HEK293 (cell line): Measurements from ENCODE around the gene ABLIM3.

ENCODE experiments used
- CTCF ChIA-PET: fragments of 350-600 bp; formaldehyde crosslinking; extraction: SDS; loops from one replicate; lab custom pipeline; 2021; ENCODE audit warnings: antibody characterized with exemption; lab: Yijun Ruan, JAX
- POLR2A ChIA-PET: fragments of 300-600 bp; formaldehyde crosslinking; extraction: SDS; loops from one replicate; lab custom pipeline; 2020; ENCODE audit warnings: antibody characterized with exemption, inconsistent platforms; lab: Yijun Ruan, JAX
- H3K27ac ChIP-seq: fragments of 200-500 bp; sonication (Bioruptor generic); 2 replicates; pipeline ENCODE4 v1.5.1; 2014; ENCODE audit warnings: low read depth, low read length, control low read depth, inconsistent platforms; ENCODE audit errors: extremely low read depth
- H3K36me3 ChIP-seq, 2 experiments: fragments of 200-500 bp in 1 of 2; sonication (Bioruptor generic) in 1 of 2; 1 replicate in 1 of 2; 2 replicates in 1 of 2; pipeline ENCODE4 v1.5.1; 2014 to 2017; ENCODE audit warnings: inconsistent platforms in 2 of 2, low read length in 2 of 2; ENCODE audit not compliant: control insufficient read depth in 2 of 2, insufficient read depth in 1 of 2
- H3K4me1 ChIP-seq: fragments of 200-500 bp; sonication (Bioruptor generic); 2 replicates; pipeline ENCODE4 v1.5.1; 2014; ENCODE audit warnings: mild to moderate bottlenecking, low read length, inconsistent platforms; ENCODE audit not compliant: control insufficient read depth, insufficient read depth
- H3K4me3 ChIP-seq: 2 replicates; pipeline ENCODE4 v1.5.1; 2011; ENCODE audit warnings: low read depth, mild to moderate bottlenecking, control low read depth, low read length, moderate library complexity
- H3K9me3 ChIP-seq: fragments of 200-500 bp; sonication (Bioruptor generic); 2 replicates; pipeline ENCODE4 v1.5.1; 2014; ENCODE audit warnings: low read depth, low read length, inconsistent platforms; ENCODE audit not compliant: control insufficient read depth, insufficient read depth
- BCL11A ChIP-seq: fragments of 450-650 bp; formaldehyde crosslinking; IDR thresholded peaks from 2 replicates; pipeline ENCODE4 v1.5.1; 2016; ENCODE audit warnings: low read depth, missing biosample characterization, missing genetic modification characterization
- GLI2 ChIP-seq: fragments of 450-650 bp; formaldehyde crosslinking; IDR thresholded peaks from 2 replicates; pipeline ENCODE4; 2017; ENCODE audit warnings: missing biosample characterization, missing genetic modification characterization, low read depth, borderline replicate concordance
- MEIS1 ChIP-seq: sonication (generic); formaldehyde crosslinking; IDR thresholded peaks from 2 replicates; pipeline ENCODE4 v1.8.1; 2022; ENCODE audit warnings: missing genetic modification reagents, mild to moderate bottlenecking, borderline replicate concordance
- YY1 ChIP-seq: fragments of 450-650 bp; formaldehyde crosslinking; IDR thresholded peaks from 2 replicates; pipeline ENCODE4 v1.5.1; 2018; ENCODE audit warnings: missing biosample characterization, missing genetic modification characterization
- ZBTB26 ChIP-seq: fragments of 450-650 bp; formaldehyde crosslinking; optimal IDR thresholded peaks from 2 replicates; pipeline ENCODE3; 2016; ENCODE audit warnings: missing biosample characterization, mild to moderate bottlenecking, missing genetic modification characterization
- ZBTB44 ChIP-seq: fragments of 450-650 bp; IDR thresholded peaks from 2 replicates; pipeline ENCODE4 v1.5.1; 2018; ENCODE audit warnings: missing biosample characterization, mild to moderate bottlenecking, missing genetic modification characterization
- ZBTB48 ChIP-seq: fragments of 450-650 bp; formaldehyde crosslinking; IDR thresholded peaks from 2 replicates; pipeline ENCODE4 v1.5.1; 2016; ENCODE audit warnings: missing biosample characterization, missing genetic modification characterization
- ZNF16 ChIP-seq: fragments of 450-650 bp; formaldehyde crosslinking; IDR thresholded peaks from 2 replicates; pipeline ENCODE4 v1.5.1; 2016; ENCODE audit warnings: low read depth, missing biosample characterization, missing genetic modification characterization
- ZNF202 ChIP-seq: fragments of 450-650 bp; formaldehyde crosslinking; IDR thresholded peaks from 2 replicates; pipeline ENCODE4 v1.5.1; 2016; ENCODE audit warnings: missing biosample characterization, missing genetic modification characterization, borderline replicate concordance
- ZNF211 ChIP-seq: fragments of 450-650 bp; formaldehyde crosslinking; IDR thresholded peaks from 2 replicates; pipeline ENCODE4 v1.5.1; 2016; ENCODE audit warnings: low read depth, missing biosample characterization, missing genetic modification characterization
- ZNF311 ChIP-seq: fragments of 450-650 bp; formaldehyde crosslinking; IDR thresholded peaks from 2 replicates; pipeline ENCODE4 v1.5.1; 2017; ENCODE audit warnings: missing biosample characterization, missing genetic modification characterization, borderline replicate concordance
- ZNF324 ChIP-seq: fragments of 450-650 bp; formaldehyde crosslinking; IDR thresholded peaks from 2 replicates; pipeline ENCODE4 v1.5.1; 2016; ENCODE audit warnings: missing biosample characterization, missing genetic modification characterization
- ZNF335 ChIP-seq: fragments of 450-650 bp; formaldehyde crosslinking; conservative IDR thresholded peaks from 2 replicates; pipeline ENCODE4 v1.5.1; 2016; ENCODE audit warnings: missing biosample characterization, missing genetic modification characterization
- ZNF341 ChIP-seq: fragments of 450-650 bp; formaldehyde crosslinking; IDR thresholded peaks from 2 replicates; pipeline ENCODE4; 2016; ENCODE audit warnings: low read depth, missing biosample characterization, missing genetic modification characterization
- ZNF350 ChIP-seq: fragments of 450-650 bp; formaldehyde crosslinking; IDR thresholded peaks from 2 replicates; pipeline ENCODE4 v1.5.0; 2017; ENCODE audit warnings: missing biosample characterization, mild to moderate bottlenecking, missing genetic modification characterization
- ZNF354C ChIP-seq: fragments of 450-650 bp; formaldehyde crosslinking; IDR thresholded peaks from 2 replicates; pipeline ENCODE4 v1.5.1; 2016; ENCODE audit warnings: missing biosample characterization, missing genetic modification characterization, low read depth, borderline replicate concordance
- ZNF362 ChIP-seq: fragments of 450-650 bp; formaldehyde crosslinking; IDR thresholded peaks from 2 replicates; pipeline ENCODE4 v1.5.1; 2016; ENCODE audit warnings: missing biosample characterization, missing genetic modification characterization
- ZNF391 ChIP-seq: fragments of 450-650 bp; formaldehyde crosslinking; IDR thresholded peaks from 2 replicates; pipeline ENCODE4 v1.5.1; 2016; ENCODE audit warnings: low read depth, missing biosample characterization, missing genetic modification characterization, borderline replicate concordance
- ZNF398 ChIP-seq: fragments of 450-650 bp; formaldehyde crosslinking; IDR thresholded peaks from 2 replicates; pipeline ENCODE4 v1.5.1; 2017; ENCODE audit warnings: missing biosample characterization, missing genetic modification characterization
- ZNF513 ChIP-seq: fragments of 450-650 bp; IDR thresholded peaks from 2 replicates; pipeline ENCODE4 v1.5.1; 2018; ENCODE audit warnings: missing biosample characterization, missing genetic modification characterization
- ZNF585B ChIP-seq: fragments of 450-650 bp; formaldehyde crosslinking; IDR thresholded peaks from 2 replicates; pipeline ENCODE4 v1.5.1; 2016; ENCODE audit warnings: missing biosample characterization, missing genetic modification characterization
- ZNF621 ChIP-seq: fragments of 450-650 bp; formaldehyde crosslinking; IDR thresholded peaks from 2 replicates; pipeline ENCODE4 v1.5.1; 2017; ENCODE audit warnings: missing biosample characterization, missing genetic modification characterization
- ZNF626 ChIP-seq: fragments of 450-650 bp; sonication (Bioruptor Pico); formaldehyde crosslinking; IDR thresholded peaks from 2 replicates; pipeline ENCODE4 v1.5.1; 2018; ENCODE audit warnings: missing biosample characterization, missing genetic modification characterization, inconsistent platforms
- ZNF645 ChIP-seq: fragments of 450-650 bp; formaldehyde crosslinking; IDR thresholded peaks from 2 replicates; pipeline ENCODE4; 2016; ENCODE audit warnings: missing biosample characterization, missing genetic modification characterization
- ZNF658 ChIP-seq: fragments of 450-650 bp; formaldehyde crosslinking; IDR thresholded peaks from 2 replicates; pipeline ENCODE4; 2016; ENCODE audit warnings: missing biosample characterization, missing genetic modification characterization
- ZNF792 ChIP-seq: fragments of 450-650 bp; formaldehyde crosslinking; IDR thresholded peaks from 2 replicates; pipeline ENCODE4 v1.5.1; 2016; ENCODE audit warnings: missing biosample characterization, missing genetic modification characterization
- ZXDB ChIP-seq: fragments of 450-650 bp; formaldehyde crosslinking; IDR thresholded peaks from 2 replicates; pipeline ENCODE4 v1.5.1; 2016; ENCODE audit warnings: missing biosample characterization, missing genetic modification characterization

The ABLIM3 gene

GRCh38 chr5:149262315-149262714, 121.0 kb downstream of the ABLIM3 start:
- Histone ChIP-seq H3K36me3 (no peaks in the 10 kb centered on the region), H3K27ac (no peak overlapping the region), H3K9me3 (no peaks in the 10 kb centered on the region), H3K4me1 (no peaks in the 10 kb centered on the region), H3K4me3 (no peak overlapping the region)
- CTCF ChIA-PET: interaction anchor here (0.9 to 1.5 kb wide), 2 partner anchors 146 to 527 kb away, joined by 3 to 6 read pairs; no protein-coding TSS in a partner anchor
- TF ChIP-seq MEIS1 (no peak), ZNF658 (tag by site-specific recombination) (no peak), ZNF354C (tag by site-specific recombination) (no peak), ZNF16 (tag by site-specific recombination) (no peak), ZNF324 (tag by site-specific recombination) (no peak), ZNF398 (no peak), YY1 (tag by site-specific recombination) (no peak), ZNF513 (tag by site-specific recombination) (no peak), ZBTB48 (tag by site-specific recombination) (no peak), ZNF792 (tag by site-specific recombination) (no peak), ZNF585B (tag by site-specific recombination) (no peak), ZNF202 (tag by site-specific recombination) (no peak), ZNF362 (no peak), ZNF391 (tag by site-specific recombination) (no peak)
- POLR2A ChIA-PET: no interaction called here

- no peaks in the 10 kb centered on the region for H3K36me3 ChIP-seq
- TF ChIP-seq ZBTB26 (tag by site-specific recombination) (peak; percentile 39), BCL11A (tag by site-specific recombination) (no peak), ZNF626 (no peak), ZNF621 (tag by site-specific recombination) (no peak), ZNF311 (tag by site-specific recombination) (no peak), ZBTB44 (tag by site-specific recombination) (no peak), ZNF354C (tag by site-specific recombination) (no peak), ZNF341 (tag by site-specific recombination) (peak; percentile 83), ZNF335 (tag by site-specific recombination) (peak; percentile 43; the same call in 1 of the 2 replicates), GLI2 (tag by site-specific recombination) (no peak), ZNF645 (tag by site-specific recombination) (no peak), ZXDB (tag by site-specific recombination) (no peak), ZNF658 (tag by site-specific recombination) (no peak), ZNF211 (tag by site-specific recombination) (no peak), ZNF350 (tag by site-specific recombination) (no peak)
Observed at GRCh38 chr5:149264439-149265067, 123.3 kb downstream of the ABLIM3 start.

More at GRCh38 chr5:149264439-149265067, 123.3 kb downstream of the ABLIM3 start:
- H3K4me3 ChIP-seq: no peak overlapping the region
- no peak overlapping the region for H3K27ac ChIP-seq
- ChIA-PET POLR2A (no interaction called here), CTCF (interaction anchor here (0.8 to 2.8 kb wide), 26 partner anchors 10 to 534 kb away, joined by 3 to 14 read pairs (median 4); no protein-coding TSS in a partner anchor)
- no peaks in the 10 kb centered on the region for H3K9me3 ChIP-seq
- H3K4me1 ChIP-seq: no peaks in the 10 kb centered on the region
